LHCN-M2 (cell line): ENCODE measurements around the gene JAG2. TPM values are rescaled to one million over a fixed set of nuclear protein-coding genes. Genes with fewer than 3 reads are reported as not detected.
A peak's percentile ranks its signal among the peaks of the same experiment; 100 is the strongest.

Experiments
- DNase-seq: peaks from one replicate; pipeline ENCODE4 v3.0.0-alpha.2; 2012; ENCODE audit warnings: low read depth
- total RNA-seq: library from RNA; depleted of rRNA; stranded (reverse); fragments of >200 nt; gene quantifications from 2 replicates; pipeline ENCODE4 v1.2.3, GENCODE V29; 2014

JAG2 gene
- total RNA-seq, 1 experiment from 2014 or later, result 0.80 TPM

DNA sequence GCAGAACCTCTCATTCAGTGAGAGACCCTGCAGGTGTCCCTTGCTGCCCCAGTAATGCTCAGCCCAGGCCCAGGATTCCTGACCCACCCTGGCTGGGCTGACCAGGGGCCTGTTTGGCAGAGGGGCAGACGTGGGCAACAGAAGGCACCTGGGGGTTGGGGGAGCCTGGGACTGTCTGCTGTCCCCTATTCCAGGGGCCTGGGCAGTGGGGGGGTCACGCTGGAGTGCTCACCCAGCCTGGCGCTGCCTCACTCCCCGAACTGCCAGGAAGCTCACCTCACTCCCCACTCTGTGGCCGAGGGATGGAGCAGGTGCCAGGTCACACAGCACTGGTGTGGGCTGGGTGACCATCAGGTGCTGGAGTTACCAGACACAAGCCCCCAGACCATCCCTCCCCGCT, 35.1 kb upstream of the JAG2 start:
- no peak for DNase-seq

DNA sequence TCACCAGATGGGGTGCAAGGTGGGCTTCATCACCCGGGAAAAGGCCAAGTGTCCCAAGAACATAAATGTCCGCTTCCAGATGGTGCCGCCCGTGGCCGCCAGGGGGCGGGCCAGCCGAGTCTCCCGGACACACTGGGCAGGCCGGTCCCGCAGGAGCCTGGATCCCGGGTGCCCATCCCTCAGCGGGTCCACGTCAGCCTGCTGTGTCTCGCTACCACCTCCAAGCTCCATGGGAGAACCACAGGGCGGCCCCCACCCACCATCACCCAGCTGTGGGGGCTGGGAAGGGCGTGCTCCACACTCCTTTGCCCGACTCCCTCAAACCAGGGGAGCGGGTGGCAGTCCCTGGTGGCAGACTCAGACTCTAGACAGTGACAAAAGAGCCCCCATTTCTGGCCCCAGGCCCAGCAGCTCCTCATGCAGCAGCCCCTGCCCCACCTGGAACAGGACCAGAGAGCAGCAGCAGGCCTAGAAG, 34.5 kb upstream of the JAG2 start:
- peak; percentile 34 for DNase-seq

DNA sequence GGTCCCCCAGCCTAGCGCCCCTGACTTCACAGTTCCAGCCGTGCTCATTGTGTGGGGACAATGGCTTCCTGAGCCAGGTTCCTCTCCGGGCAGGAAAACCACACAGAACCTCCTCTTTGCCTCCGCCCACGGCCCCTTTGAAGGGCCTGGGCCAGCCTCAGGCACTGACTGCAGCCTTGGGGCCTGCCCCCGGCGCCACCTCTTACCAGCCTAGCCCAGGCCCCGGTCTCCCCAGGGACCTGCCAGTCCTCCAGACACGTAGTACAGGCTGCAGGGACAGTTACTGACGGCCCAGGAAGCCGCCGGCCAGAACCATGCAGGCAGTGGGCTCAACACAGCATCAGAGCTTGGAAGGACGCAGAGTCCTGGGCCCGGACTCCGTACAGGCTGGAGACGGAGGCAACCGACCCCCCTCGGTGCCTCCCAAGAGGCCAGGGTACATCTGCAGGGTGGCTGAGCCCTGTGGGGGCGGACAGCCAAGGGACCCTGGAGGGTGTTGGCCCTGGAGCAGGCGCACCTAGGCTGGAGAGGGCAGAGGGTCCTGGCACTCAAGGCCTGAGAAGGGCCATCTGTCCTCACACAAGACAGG, 33.4 kb upstream of the JAG2 start:
- no peak for DNase-seq

DNA sequence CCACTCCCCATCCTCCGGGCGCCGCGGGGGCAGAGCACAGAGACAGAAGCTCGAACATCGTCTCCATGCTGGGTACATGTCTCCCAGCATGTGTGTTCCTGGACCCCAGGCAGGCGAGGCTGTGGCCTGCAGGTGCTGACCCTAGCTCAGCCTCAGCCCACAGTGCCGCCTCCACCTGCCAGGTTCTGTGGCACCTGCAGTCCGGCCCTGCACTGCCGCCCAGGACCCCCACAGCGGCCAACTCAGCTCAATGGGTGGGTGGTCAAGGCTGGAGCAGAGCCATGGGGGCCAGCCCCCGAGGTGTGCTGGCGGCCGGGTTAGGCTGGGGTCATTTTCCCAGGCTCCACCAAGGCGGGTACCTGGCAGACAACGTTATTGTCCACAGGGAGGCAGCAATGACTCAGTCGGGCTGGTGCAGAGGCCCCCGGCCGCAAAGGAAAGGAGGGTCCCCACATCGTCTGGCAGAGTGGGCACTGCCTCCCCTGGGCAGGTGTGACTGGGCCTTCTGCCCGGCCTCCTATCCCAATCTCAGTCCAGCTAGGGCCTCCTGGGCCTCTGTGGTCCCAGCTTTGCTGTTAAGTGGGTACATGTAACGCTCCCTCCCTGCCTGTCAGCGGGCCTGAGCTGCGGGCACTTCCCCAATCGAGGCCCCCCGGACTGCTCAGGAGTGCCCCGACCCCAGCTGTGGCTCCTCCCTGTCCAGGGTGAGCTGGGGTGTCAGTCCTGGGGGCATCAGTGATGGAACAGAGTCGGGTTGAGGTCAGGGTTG, 32.8 kb upstream of the JAG2 start:
- DNase-seq, result no peak

DNA sequence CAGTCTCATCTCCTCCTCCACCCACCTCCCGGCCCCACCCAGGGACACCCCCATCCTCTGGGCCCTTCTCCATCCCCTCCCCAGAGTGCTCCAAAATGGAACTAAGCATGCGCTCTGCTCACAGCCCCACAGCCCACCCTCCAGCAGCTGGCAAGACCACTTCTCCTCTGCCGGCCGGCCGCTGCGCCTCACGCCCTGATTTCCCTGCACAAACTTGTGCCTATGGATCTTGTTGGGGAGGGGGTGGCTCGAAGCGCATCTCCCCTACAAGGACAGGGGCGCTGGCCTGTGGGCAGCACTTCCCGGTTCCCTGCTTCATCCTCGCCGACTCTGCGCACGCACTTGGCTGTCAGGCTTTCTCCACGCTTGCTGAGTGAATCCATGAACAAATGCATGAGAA, 32.1 kb upstream of the JAG2 start:
- DNase-seq, result no peak

DNA sequence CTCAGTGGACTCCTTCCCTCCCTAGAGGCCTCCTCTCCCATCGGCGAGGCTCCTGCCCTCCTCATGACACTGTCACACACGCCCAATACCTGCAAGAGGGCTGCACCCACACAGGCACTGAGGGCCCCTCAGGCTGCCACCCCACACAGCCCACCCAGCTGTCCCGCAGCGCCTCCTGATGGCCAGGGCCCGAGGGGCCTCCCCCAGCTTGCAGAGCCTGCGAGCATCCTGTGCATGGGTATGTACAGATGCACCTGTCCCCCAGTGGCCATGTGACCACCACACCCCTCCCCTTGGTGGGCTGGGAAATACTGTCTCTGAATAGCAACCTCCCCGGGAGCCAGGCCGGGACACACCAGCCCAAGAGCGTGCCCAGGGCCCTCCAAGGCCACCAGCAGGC, 31.5 kb upstream of the JAG2 start:
- DNase-seq, result no peak

DNA sequence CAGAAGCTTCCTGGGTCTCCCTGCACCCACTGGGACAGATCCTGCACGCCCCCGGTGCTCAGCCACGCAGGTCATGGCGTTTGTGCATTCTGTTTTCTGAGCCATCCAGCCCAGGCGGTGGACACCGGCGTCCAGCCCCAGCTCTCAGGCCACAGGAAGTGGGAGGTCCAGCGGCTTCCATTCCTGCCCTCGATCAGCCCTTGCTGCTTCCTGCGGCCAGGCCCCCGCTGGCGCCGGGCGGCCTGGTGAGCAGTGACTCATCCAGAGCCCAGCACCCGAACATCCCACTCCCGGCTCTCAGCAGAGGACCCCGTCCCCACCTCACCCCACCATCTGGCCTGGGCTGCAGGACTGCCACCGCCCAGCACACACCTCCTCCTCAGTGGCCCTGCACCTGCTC, 30.5 kb upstream of the JAG2 start:
- DNase-seq, result no peak

DNA sequence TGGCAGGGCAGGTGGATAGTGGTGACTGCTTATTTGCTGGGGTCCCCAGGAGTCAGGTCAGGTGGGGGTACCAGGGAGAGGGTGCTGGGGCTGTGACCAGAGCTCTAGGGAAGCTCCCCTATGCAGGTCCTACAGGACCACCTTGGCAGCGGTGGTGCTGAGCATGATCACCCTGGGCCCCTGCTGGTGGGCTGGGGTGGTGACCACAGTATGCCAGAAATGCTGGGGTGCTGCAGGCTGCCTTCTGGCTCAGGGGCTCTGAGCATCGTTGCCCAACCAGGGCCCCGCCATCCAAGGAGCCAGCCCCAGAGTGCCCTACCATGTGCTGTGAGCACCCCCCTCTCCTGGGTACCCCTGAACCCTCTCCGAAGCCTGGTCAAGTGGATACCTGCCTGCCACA, 30.0 kb upstream of the JAG2 start:
- no peak for DNase-seq

DNA sequence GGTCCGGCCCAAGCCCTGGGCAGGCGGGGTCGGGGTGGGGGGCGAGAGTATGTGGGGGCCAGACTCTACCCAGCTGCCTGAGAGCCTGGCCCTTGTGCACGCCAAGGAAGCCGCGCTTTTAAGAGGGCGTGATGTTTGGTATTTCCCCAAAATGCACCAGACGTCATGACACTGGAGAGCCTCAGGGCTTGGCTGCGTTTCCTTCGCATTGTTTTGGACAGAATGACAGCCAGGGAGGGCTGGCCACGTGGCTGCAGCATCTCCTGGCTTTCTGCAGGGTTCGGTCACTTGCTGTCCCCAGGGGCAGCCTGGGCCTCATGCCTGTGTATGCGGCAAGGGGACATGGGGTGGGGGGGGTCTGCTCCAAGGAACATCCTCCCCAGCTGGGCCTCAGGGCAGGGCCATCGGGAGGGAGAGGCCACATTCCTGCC, 28.6 kb upstream of the JAG2 start:
- no peak for DNase-seq

DNA sequence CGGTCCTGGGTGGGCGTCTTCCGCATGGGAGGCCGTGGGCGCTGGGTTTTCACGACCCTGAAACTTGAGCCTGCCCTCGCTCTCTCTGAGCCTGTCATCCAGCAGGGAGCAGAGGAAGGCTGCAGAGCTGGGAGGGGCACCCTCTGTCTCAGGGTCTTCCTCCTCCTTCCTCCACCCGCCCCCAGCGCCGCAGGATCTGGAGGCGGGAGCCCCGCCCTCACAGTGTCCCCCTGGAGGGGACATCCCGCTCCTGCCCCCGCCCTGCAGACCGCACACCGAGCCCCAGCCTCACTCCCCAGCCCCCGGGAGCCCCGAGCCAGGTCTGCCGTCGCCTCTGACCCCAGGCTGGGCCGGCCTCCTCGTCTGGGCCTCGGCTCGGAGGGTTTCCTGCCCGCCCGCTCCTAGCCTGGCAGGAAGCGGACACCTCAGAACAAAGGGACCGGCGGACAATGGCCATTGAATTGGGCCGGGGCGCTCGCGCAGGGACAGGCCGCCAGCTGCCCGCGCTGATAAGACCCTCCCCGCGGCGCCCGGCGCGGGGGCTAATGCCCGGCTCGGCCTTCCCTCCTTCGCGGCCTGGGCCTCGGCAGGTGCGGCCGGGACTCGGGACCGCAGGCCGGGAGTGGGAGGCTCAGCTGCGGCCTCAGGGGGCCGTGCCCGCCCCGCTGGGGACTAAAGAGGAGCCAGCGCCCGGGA, 27.8 kb upstream of the JAG2 start:
- DNase-seq, result no peak

DNA sequence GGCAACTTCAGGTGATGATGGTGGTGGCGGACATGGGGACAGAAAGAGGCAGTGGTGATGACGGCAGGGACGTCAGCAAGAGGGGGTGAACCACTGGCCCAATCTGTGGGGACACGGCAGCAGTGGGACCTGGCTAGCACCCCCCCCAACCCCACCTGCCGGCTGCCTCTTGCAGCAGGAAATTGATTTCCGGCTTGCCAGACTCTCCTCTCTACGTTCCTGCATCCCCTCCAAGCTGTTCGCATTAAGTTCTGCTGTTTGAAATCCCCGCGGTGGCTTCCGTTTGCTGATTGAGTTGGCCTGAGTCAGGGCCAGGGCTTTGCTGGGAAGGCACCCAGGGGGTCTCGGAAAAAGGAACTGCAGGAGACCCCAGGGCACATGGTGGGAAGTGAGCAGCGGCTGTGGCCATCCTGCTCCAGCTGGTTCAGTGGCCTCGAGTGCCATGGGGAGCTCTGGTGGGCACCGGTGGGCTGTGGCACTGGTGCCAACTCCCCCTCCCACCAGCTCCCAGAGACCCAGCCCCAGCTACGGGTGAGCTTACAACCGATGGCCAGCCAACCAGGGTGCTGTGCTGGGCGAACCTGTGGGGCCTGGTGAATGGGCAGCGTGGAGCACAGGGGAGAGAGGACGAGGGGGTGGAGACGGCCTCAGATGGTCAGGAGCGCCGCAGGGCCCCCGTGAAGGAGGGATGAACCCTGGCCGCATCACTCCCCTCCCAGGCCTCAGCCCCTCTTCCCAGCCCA, 27.1 kb upstream of the JAG2 start:
- no peak for DNase-seq

DNA sequence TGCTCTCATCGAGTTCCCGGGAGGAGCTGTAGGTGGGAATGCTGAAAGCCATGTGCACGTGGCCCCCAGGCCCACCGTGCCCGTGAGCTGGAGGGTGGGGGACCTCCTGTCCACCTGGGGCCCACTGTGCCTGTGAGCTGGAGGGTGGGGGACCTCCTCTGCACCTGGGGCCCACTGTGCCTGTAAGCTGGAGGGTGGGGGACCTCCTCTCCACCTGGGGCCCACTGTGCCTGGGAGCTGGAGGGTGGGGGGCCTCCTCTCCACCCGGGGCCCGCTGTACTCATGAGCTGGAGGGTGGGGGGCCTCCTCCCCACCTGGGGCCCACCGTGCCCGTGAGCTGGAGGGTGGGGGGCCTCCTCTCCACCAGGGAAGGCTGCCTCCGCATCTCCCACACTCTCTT, 26.5 kb upstream of the JAG2 start:
- DNase-seq, result no peak

DNA sequence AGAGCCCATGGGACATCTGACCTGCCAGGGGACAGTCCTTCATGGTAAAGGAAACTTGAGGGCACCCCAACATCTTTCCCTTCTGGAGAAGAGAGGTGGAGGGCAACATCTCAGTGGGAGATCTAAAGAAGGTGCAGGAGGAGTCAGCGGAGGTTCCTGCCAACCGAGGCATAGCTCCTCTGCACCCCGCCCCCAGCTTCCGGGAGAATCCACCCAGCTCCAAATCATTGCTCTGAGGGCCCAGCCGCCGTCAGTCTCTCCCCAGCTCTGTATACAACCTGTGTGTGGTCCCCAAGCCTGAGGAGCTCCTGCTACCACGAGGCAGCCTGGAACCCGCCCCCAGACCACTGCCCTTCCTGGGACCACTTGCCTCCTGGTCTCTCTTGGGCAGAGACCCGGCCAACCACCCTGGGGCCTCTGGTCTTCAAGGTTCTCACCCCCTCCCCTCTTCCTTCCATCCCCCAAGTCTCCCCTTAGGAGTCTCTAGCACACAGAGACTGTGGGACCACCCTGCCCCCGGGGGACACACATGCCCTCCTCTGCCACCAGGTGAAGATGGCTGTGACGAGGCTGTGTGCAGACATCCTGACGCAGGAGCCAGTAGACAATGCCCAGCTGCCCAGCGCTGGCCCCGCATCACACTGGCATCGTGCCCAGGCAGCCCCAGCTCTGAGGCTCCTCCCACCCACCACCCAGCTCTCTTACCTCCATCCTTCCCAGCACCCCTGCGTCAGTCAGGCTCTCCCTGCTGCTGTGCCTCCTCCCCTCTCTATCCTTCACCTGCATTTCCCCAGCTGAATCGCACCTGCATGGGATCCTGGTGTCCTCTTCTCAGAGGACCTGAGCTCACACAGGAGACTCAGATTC, 25.6 kb upstream of the JAG2 start:
- DNase-seq, result no peak

DNA sequence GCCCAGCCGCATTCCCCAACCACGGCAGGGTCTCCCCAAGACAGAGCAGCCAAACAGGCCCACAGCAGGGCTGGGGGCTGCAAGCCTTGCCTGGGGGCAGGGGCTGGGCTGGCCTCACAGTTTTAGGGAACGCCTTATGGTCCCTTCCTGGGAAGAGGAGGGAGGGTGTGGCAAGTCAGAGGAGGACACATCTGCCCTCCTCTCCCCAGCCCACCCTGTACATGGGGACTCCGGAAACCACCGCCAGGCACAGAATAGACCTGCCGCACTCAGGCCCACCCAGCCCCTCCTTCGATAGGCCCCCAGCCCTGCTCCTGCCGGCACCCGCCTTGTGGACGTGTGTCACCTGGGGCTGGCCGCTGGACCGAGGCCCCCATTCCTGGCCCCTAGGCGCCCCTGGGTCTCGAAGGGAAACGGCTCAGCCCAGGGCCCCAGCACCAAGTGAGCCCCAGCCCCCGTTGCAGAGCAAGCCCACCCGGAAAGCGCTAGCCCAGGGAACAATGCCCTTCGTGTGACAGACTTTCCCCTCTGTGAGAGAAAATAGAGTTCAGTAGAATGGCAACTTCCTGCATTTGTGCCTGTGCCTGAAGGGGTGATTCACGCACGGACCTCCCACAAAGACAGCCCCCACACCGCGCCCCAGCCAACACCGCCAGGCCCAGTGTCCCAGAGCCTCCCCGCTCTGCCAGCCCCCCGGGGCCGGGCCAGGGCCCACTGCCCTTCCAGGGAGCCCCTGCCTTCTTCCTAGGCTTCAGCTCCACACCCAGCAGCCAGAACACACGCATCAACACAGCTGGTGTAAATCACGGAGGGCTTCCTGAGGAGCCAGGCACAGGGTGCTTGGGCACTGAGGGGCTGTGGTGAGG, 24.5 kb upstream of the JAG2 start:
- DNase-seq, result no peak

DNA sequence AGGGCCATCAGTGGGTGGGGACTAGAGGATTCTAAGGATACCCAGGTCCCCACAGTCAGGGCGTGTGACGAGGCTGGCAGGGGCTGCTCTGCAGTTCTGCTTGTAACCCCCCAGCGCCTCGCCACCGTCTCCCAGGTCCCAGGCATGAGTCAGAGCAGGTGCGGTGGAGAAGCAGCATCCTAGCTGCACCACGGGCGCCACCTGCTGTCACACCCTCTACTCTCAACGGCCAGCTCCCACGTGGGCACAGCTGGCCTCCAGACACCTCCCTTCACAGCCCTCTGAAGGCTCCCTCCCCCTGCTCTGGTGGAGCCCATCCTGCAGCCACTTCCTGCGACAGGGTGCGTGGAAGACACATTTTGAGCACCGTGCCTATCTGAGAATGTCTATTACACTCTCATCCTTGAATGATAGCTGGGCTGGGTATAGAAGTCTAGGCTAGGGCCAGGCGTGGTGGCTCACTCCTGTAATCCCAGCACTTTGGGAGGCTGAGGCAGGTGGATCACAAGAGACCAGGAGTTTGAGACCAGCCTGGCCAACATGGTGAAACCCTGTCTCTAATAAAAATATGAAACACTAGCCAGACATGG, 19.5 kb upstream of the JAG2 start:
- no peak for DNase-seq

DNA sequence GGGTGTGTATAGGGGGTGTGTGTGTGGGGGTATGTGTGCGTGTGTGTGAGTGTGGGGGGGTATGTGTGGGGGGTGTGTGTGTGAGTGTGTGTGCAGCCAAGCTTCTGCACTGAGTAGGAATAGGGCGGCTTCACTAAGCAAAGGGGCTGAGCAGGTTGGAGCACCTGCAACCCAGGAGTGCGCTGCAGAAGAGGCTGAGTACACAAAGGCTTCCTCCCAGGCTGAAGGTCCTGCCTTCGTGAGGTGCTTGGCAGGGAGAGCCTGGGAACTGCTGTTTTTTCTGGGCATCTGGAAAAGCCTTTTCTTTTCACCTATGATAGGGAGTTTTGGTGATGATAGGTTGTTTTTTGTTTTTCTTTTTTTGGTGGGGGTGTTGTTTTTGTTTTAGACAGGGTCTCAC, 18.5 kb upstream of the JAG2 start:
- DNase-seq, result no peak

DNA sequence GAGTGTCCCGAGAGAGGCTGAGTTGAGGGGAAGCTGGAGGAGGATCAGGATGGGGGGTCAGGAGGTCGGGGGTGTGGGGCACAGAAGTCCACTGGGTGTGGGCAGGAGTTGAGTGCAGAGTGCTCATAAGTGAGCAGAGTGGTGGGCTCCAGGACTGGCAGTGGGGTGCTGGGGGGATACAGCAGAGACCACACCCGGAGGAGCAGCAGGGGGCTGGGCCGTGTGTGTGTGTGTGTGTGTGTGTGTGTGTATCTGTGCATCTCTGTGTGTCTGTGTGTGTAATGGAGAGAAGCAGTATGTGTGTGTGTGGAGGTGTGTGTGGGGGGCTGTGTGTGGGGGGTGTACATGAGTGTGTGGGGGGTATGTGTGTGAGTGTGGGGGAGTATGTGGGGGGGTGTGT, 17.4 kb upstream of the JAG2 start:
- DNase-seq, result no peak

DNA sequence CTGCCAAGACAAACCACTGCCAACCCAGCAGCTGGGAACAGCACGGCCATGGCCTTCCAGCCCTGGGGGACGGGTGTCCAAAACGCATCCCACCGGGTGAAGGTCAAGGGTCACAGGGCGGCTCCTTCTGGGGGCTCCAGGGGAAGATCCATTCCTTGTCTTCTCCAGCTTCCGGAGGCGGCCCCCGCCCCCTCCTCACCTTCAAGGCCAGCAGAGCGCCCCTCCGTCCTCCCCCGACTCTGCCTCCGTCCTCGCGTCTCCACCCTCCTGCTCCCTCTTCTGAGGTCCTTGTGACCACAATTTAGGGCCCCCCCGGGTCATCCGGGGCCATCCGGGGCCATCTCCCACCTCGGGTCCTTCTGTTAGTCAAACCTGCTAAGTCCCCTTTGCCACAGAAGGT, 16.4 kb upstream of the JAG2 start:
- DNase-seq, result no peak

DNA sequence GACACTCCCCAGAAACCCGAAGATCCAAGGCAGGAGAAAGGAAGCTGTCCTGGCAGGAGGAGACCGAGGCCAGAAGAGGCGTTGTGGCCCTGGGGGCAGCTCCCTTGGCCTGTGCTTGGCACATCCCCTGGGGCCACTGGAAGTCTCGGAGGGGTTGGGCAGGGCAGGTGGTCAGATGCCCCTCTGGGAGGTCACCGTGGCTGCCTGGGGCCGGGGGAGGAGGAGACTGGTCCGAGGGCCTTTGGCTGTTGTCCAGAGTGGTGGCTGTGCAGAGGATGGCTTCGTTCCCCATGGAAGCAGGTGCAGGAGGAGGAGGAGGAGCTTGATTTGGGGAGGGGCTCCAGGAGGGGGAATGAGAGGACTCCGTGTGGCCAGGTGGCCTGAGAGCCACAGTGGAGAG, 15.9 kb upstream of the JAG2 start:
- DNase-seq, result no peak
